SK-N-SH treated with all-trans-retinoic acid at 6 μM for 48 hours (cell line): Measurements from ENCODE around the gene PMS1.

Source experiments
- ATAC-seq: fragments of 200-7000 bp; cut with Tn5 transposase; 3 replicates; pipeline ENCODE4 v1.9.1; 2020; ENCODE audit warnings: mild to moderate bottlenecking, moderate library complexity
- ARNTL ChIP-seq: fragments of 450-650 bp; formaldehyde crosslinking; IDR thresholded peaks from 2 replicates; pipeline ENCODE4 v1.5.0; 2020; ENCODE audit warnings: low read depth, mild to moderate bottlenecking, moderate library complexity, borderline replicate concordance
- CSDC2 ChIP-seq: fragments of 250-450 bp; sonication (Bioruptor Pico); IDR thresholded peaks from 2 replicates; pipeline ENCODE4 v1.5.0; 2020; ENCODE audit warnings: mild to moderate bottlenecking, moderate library complexity
- ESRRG ChIP-seq: fragments of 250-450 bp; sonication (Bioruptor Pico); IDR thresholded peaks from 2 replicates; pipeline ENCODE4 v1.6.1; 2021; ENCODE audit warnings: mild to moderate bottlenecking
- GLIS3 ChIP-seq: fragments of 250-450 bp; sonication (Bioruptor Pico); IDR thresholded peaks from 2 replicates; pipeline ENCODE4 v1.5.0; 2020; ENCODE audit warnings: mild to moderate bottlenecking, moderate library complexity
- ISL1 ChIP-seq: fragments of 250-450 bp; sonication (Bioruptor Pico); IDR thresholded peaks from 2 replicates; pipeline ENCODE4 v2.1.2; 2022; ENCODE audit warnings: mild to moderate bottlenecking, moderate library complexity
- OSR1 ChIP-seq: fragments of 250-450 bp; sonication (Bioruptor Pico); IDR thresholded peaks from 2 replicates; pipeline ENCODE4 v1.8.0; 2022; ENCODE audit warnings: moderate library complexity, mild to moderate bottlenecking, inconsistent platforms
- RARB ChIP-seq: fragments of 250-450 bp; sonication (Bioruptor Pico); IDR thresholded peaks from 2 replicates; pipeline ENCODE4 v1.8.0; 2021; ENCODE audit warnings: mild to moderate bottlenecking, moderate library complexity
- TCF4 ChIP-seq: fragments of 250-450 bp; sonication (Bioruptor Pico); IDR thresholded peaks from 2 replicates; pipeline ENCODE4 v1.8.0; 2021; ENCODE audit warnings: mild to moderate bottlenecking, moderate library complexity, borderline replicate concordance
- TOX ChIP-seq: fragments of 250-450 bp; sonication (Bioruptor Pico); IDR thresholded peaks from 2 replicates; pipeline ENCODE4 v1.8.0; 2021; ENCODE audit warnings: mild to moderate bottlenecking, moderate library complexity, borderline replicate concordance
- ZFP3 ChIP-seq: fragments of 250-450 bp; sonication (Bioruptor Pico); IDR thresholded peaks from 2 replicates; pipeline ENCODE4 v1.5.0; 2020; ENCODE audit warnings: mild to moderate bottlenecking, moderate library complexity
- ZFP30 ChIP-seq: fragments of 450-650 bp; formaldehyde crosslinking; IDR thresholded peaks from 2 replicates; pipeline ENCODE4 v1.5.0; 2022; ENCODE audit warnings: mild to moderate bottlenecking, moderate library complexity
- ZNF565 ChIP-seq: fragments of 450-650 bp; formaldehyde crosslinking; conservative IDR thresholded peaks from 2 replicates; pipeline ENCODE4 v1.5.0; 2020; ENCODE audit warnings: low read depth, mild to moderate bottlenecking, moderate library complexity
- ZNF70 ChIP-seq: fragments of 450-650 bp; formaldehyde crosslinking; IDR thresholded peaks from 2 replicates; pipeline ENCODE4 v1.5.0; 2020; ENCODE audit warnings: mild to moderate bottlenecking, moderate library complexity
- ZNF8 ChIP-seq: fragments of 450-650 bp; formaldehyde crosslinking; IDR thresholded peaks from 2 replicates; pipeline ENCODE4 v1.5.0; 2020; ENCODE audit warnings: mild to moderate bottlenecking, moderate library complexity
- TF ChIP-seq, protein P1 (sequence below): fragments of 250-450 bp; sonication (Bioruptor Pico); IDR thresholded peaks from 2 replicates; pipeline ENCODE4 v1.8.0; 2021; ENCODE audit warnings: low read depth, mild to moderate bottlenecking, moderate library complexity, borderline replicate concordance
- TF ChIP-seq, protein P2 (sequence below): fragments of 250-450 bp; sonication (Bioruptor Pico); IDR thresholded peaks from 2 replicates; pipeline ENCODE4 v1.8.0; 2020; ENCODE audit warnings: mild to moderate bottlenecking, moderate library complexity, borderline replicate concordance
- TF ChIP-seq, protein P3 (sequence below): fragments of 250-450 bp; sonication (Bioruptor Pico); IDR thresholded peaks from 2 replicates; pipeline ENCODE4 v1.5.0; 2020; ENCODE audit warnings: mild to moderate bottlenecking, moderate library complexity
- TF ChIP-seq, protein P4 (sequence below): fragments of 250-450 bp; sonication (Bioruptor Pico); IDR thresholded peaks from 2 replicates; pipeline ENCODE4 v1.5.1; 2020; ENCODE audit warnings: low read depth, mild to moderate bottlenecking, moderate library complexity

PMS1 gene

DNA sequence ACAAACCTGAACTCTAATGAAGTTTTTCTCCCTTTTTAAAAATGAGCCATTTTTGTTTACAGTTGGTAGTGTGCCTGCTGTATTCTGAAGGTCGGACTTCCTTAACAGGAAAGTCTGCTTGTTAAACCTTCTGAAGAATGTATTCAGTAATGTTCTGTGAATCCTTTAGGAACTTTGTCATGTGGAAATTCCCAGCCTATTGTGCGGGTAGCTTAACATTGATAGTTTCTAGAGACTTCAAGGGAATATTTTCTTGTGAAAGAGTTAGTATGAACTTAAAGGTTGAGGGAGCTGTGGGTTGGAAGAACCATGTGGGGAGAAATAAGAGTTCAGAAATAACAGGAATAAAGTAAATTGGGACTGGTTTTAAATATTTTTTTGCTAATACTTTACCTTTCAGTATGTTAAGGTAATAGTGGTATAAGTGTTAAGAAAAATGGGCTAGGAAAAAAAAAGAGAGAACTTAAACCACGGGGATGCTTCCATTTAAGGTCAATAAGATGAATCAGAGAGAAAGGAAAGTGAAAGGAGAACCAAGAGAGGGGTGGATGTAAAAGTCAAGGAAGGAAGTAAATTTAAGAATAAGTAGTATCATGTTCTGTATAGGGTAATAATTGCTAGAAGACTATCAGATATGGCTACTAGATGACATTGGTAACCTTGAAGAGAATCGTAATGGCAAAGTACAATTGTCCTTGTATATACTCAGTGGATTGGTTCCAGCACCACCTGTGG lies 90.5 kb downstream of the PMS1 start (continued):
- TF ChIP-seq TOX (CRISPR knock-in tag), result no peak
- TF ChIP-seq ZFP3 (CRISPR knock-in tag), result no peak

GRCh38 chr2:189876271-189876670 lies 92.0 kb downstream of the PMS1 start:
- no peak for TF ChIP-seq TCF4 (CRISPR knock-in tag)
- TF ChIP-seq CSDC2 (CRISPR knock-in tag), result no peak
- no peak for TF ChIP-seq ZNF70 (CRISPR knock-in tag)
- no peak for ATAC-seq

DNA sequence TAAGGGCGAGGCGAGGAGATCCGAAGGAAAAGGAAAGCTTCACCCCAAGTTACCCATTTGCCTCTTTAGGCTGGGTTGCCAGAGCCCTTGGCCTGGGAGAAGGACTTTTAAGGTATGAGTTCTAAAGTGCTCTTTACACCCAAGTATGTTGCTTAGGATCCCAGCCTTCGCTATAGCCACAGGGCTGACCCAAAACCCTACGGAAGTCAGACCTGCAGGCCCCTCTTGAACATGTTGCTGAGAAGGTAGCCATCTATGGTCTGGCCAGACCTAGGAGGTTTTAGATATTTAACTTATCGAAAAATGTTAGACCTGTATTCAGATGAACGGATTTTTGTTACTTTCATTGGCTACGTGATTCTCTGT lies 95.4 kb downstream of the PMS1 start:
- no peak for TF ChIP-seq ZNF565 (CRISPR knock-in tag)

GRCh38 chr2:189880429-189880828 lies 96.2 kb downstream of the PMS1 start:
- TF ChIP-seq, protein P1, sequence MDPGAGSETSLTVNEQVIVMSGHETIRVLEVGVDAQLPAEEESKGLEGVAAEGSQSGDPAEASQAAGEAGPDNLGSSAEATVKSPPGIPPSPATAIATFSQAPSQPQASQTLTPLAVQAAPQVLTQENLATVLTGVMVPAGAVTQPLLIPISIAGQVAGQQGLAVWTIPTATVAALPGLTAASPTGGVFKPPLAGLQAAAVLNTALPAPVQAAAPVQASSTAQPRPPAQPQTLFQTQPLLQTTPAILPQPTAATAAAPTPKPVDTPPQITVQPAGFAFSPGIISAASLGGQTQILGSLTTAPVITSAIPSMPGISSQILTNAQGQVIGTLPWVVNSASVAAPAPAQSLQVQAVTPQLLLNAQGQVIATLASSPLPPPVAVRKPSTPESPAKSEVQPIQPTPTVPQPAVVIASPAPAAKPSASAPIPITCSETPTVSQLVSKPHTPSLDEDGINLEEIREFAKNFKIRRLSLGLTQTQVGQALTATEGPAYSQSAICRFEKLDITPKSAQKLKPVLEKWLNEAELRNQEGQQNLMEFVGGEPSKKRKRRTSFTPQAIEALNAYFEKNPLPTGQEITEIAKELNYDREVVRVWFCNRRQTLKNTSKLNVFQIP (CRISPR knock-in tag), result no peak
- TF ChIP-seq, protein P2, sequence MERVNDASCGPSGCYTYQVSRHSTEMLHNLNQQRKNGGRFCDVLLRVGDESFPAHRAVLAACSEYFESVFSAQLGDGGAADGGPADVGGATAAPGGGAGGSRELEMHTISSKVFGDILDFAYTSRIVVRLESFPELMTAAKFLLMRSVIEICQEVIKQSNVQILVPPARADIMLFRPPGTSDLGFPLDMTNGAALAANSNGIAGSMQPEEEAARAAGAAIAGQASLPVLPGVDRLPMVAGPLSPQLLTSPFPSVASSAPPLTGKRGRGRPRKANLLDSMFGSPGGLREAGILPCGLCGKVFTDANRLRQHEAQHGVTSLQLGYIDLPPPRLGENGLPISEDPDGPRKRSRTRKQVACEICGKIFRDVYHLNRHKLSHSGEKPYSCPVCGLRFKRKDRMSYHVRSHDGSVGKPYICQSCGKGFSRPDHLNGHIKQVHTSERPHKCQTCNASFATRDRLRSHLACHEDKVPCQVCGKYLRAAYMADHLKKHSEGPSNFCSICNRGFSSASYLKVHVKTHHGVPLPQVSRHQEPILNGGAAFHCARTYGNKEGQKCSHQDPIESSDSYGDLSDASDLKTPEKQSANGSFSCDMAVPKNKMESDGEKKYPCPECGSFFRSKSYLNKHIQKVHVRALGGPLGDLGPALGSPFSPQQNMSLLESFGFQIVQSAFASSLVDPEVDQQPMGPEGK, result no peak
- TF ChIP-seq ZFP30 (CRISPR knock-in tag) (no peak), ISL1 (no peak), RARB (no peak)
- no peak for ATAC-seq

More for the DNA sequence above, 95.4 kb downstream of the PMS1 start:
- ATAC-seq, result no peak

- no peak for ATAC-seq
These were observed 96.7 kb downstream of the PMS1 start for GRCh38 chr2:189880832-189881492.

DNA sequence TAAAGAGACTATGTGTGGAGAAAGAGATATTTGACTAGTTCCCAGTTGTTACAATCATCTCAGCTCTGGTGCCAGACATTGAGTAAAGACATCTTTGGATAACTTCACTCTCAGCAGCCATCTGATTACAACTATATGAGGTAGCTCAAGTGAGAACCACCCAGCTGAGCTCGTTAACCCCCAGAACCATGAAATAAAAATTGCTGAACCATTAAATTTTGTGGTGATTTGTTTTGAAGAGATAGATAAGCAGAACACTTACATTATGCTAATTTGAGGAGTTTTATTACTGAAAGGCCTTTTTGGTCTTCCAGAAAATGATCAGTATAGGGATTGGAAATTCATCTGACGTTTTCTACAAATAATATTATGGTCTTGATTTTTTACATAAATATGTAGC lies 101.1 kb downstream of the PMS1 start:
- ATAC-seq, result no peak
- TF ChIP-seq ARNTL (no peak), ZFP3 (CRISPR knock-in tag) (no peak), GLIS3 (CRISPR knock-in tag) (no peak), OSR1 (CRISPR knock-in tag) (no peak), ZNF70 (CRISPR knock-in tag) (no peak), TOX (CRISPR knock-in tag) (no peak), ZNF8 (no peak), ZNF565 (CRISPR knock-in tag) (no peak)
- TF ChIP-seq, protein P3, sequence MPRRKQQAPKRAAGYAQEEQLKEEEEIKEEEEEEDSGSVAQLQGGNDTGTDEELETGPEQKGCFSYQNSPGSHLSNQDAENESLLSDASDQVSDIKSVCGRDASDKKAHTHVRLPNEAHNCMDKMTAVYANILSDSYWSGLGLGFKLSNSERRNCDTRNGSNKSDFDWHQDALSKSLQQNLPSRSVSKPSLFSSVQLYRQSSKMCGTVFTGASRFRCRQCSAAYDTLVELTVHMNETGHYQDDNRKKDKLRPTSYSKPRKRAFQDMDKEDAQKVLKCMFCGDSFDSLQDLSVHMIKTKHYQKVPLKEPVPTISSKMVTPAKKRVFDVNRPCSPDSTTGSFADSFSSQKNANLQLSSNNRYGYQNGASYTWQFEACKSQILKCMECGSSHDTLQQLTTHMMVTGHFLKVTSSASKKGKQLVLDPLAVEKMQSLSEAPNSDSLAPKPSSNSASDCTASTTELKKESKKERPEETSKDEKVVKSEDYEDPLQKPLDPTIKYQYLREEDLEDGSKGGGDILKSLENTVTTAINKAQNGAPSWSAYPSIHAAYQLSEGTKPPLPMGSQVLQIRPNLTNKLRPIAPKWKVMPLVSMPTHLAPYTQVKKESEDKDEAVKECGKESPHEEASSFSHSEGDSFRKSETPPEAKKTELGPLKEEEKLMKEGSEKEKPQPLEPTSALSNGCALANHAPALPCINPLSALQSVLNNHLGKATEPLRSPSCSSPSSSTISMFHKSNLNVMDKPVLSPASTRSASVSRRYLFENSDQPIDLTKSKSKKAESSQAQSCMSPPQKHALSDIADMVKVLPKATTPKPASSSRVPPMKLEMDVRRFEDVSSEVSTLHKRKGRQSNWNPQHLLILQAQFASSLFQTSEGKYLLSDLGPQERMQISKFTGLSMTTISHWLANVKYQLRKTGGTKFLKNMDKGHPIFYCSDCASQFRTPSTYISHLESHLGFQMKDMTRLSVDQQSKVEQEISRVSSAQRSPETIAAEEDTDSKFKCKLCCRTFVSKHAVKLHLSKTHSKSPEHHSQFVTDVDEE (CRISPR knock-in tag), result no peak
- TF ChIP-seq, protein P4, sequence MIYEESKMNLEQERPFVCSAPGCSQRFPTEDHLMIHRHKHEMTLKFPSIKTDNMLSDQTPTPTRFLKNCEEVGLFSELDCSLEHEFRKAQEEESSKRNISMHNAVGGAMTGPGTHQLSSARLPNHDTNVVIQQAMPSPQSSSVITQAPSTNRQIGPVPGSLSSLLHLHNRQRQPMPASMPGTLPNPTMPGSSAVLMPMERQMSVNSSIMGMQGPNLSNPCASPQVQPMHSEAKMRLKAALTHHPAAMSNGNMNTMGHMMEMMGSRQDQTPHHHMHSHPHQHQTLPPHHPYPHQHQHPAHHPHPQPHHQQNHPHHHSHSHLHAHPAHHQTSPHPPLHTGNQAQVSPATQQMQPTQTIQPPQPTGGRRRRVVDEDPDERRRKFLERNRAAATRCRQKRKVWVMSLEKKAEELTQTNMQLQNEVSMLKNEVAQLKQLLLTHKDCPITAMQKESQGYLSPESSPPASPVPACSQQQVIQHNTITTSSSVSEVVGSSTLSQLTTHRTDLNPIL (CRISPR knock-in tag), result no peak

More at GRCh38 chr2:189880832-189881492, 96.7 kb downstream of the PMS1 start:
- TF ChIP-seq, protein P3 (CRISPR knock-in tag), result no peak
- TF ChIP-seq ESRRG (CRISPR knock-in tag) (no peak), TCF4 (CRISPR knock-in tag) (no peak), RARB (no peak)
- TF ChIP-seq, all 23 proteins: peak for 0
